ENCODE results near the gene CCDC157.
A peak's percentile ranks its signal among the peaks of the same experiment; 100 is the strongest.

The CCDC157 gene

GRCh38 chr22:30380011-30380410 lies 23.2 kb downstream of the CCDC157 start:
- no CpG with 5 or more reads among the region's 20 CpGs for WGBS (ENCODE audit: extremely low coverage, insufficient coverage, low lambda C conversion rate)
- no peak overlapping the region for H4K5ac ChIP-seq (ENCODE audit: low read length)
- H3K4me1 ChIP-seq (ENCODE audit: control insufficient read depth, low read depth, low read length): no peaks in the 10 kb centered on the region
- no peak overlapping the region for H2BK120ac ChIP-seq (ENCODE audit: low read depth, low read length)
- H3K36me3 ChIP-seq (ENCODE audit: control insufficient read depth, insufficient read depth, low read length): peaks cover 2% of the 10 kb centered on the region
- no peaks in the 10 kb centered on the region for H3K27me3 ChIP-seq (ENCODE audit: insufficient read depth, low read length, poor library complexity)
- H2BK15ac ChIP-seq (replicated peaks; ENCODE audit: low read depth): no peak overlapping the region
- H3K4ac ChIP-seq (ENCODE audit: low read depth, low read length): no peak overlapping the region
- no peaks in the 10 kb centered on the region for H3K79me2 ChIP-seq (ENCODE audit: control insufficient read depth, insufficient read depth, low read length)
- H3K56ac ChIP-seq (ENCODE audit: low read length): no peak overlapping the region
- no peak for DNase-seq
- no peaks in the 10 kb centered on the region for H3K79me1 ChIP-seq (ENCODE audit: low read length)
- H2BK5ac ChIP-seq (ENCODE audit: low read length): no peak overlapping the region
- H4K8ac ChIP-seq (ENCODE audit: low read depth, low read length): no peak overlapping the region
- no peak overlapping the region for H3K27ac ChIP-seq (ENCODE audit: low read depth, low read length)
- H2AK5ac ChIP-seq (ENCODE audit: low read length): no peak overlapping the region
- no peak overlapping the region for H3K18ac ChIP-seq (ENCODE audit: low read length)
- H3K4me2 ChIP-seq (ENCODE audit: low read length): no peak overlapping the region
- H3K4me3 ChIP-seq (ENCODE audit: low read length): no peak overlapping the region
- no peak overlapping the region for H3K9ac ChIP-seq (ENCODE audit: low read length)
- H3K23ac ChIP-seq (ENCODE audit: low read length): no peak overlapping the region

DNA sequence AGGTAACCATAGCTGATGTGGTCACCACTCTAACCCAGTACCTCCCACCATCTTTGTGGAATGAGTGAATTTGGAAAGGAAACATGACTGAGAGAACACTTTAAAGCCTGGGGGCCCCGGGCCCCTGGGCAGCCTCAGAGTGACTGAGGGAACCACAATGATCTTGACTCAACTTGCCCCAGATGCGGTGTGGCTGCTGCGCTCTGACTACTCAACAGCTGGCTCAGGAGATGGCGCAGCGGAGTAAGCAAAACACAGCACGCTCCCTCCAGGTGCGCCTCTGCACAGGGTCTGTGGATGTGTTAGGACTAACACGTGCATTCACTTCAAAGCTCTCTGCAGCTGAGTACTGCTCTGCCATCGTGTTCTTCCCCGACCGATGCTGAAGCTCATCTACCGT lies 24.5 kb downstream of the CCDC157 start:
- Histone ChIP-seq H3K23ac (ENCODE audit: low read length) (no peak overlapping the region), H2BK120ac (ENCODE audit: low read depth, low read length) (no peak overlapping the region), H3K79me1 (ENCODE audit: low read length) (no peaks in the 10 kb centered on the region), H4K5ac (ENCODE audit: low read length) (no peak overlapping the region), H3K9ac (ENCODE audit: low read length) (no peak overlapping the region), H3K56ac (ENCODE audit: low read length) (no peak overlapping the region), H3K18ac (ENCODE audit: low read length) (no peak overlapping the region), H2BK5ac (ENCODE audit: low read length) (no peak overlapping the region), H2AK5ac (ENCODE audit: low read length) (no peak overlapping the region), H3K79me2 (ENCODE audit: control insufficient read depth, insufficient read depth, low read length) (no peaks in the 10 kb centered on the region), H3K36me3 (ENCODE audit: control insufficient read depth, insufficient read depth, low read length) (peaks cover 2% of the 10 kb centered on the region), H3K4me2 (ENCODE audit: low read length) (no peak overlapping the region), H2BK15ac (replicated peaks; ENCODE audit: low read depth) (no peak overlapping the region), H3K27me3 (ENCODE audit: insufficient read depth, low read length, poor library complexity) (no peaks in the 10 kb centered on the region), H3K4me1 (ENCODE audit: control insufficient read depth, low read depth, low read length) (no peaks in the 10 kb centered on the region), H3K4me3 (ENCODE audit: low read length) (no peak overlapping the region), H3K27ac (ENCODE audit: low read depth, low read length) (no peak overlapping the region), H4K8ac (ENCODE audit: low read depth, low read length) (no peak overlapping the region), H3K4ac (ENCODE audit: low read depth, low read length) (no peak overlapping the region)
- DNase-seq: no peak
- no CpG with 5 or more reads among the region's 12 CpGs for WGBS (ENCODE audit: extremely low coverage, insufficient coverage, low lambda C conversion rate)

DNA sequence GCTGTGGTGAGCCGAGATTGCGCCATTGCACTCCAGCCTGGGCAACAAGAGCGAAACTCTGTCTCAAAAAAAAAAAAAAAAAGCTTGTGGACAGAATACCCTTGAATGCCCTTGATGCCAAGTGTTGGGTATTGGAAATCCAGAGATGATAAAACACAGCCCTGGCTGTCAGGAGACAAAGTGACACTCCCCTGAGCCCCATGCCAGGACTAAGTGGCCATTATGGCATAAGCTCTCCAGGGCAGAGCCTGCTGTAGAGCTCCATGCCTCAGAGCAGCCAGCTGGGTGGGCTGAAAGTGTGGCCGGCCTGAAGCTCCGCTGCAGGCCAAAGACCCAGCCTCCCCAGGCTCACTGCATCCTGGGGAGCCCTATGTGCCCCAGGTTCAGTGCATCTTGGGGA lies 25.5 kb downstream of the CCDC157 start:
- Histone ChIP-seq H3K27me3 (ENCODE audit: insufficient read depth, low read length, poor library complexity) (no peaks in the 10 kb centered on the region), H4K8ac (ENCODE audit: low read depth, low read length) (no peak overlapping the region), H3K23ac (ENCODE audit: low read length) (no peak overlapping the region), H3K18ac (ENCODE audit: low read length) (no peak overlapping the region), H3K4me3 (ENCODE audit: low read length) (no peak overlapping the region), H3K79me2 (ENCODE audit: control insufficient read depth, insufficient read depth, low read length) (no peaks in the 10 kb centered on the region), H3K9ac (ENCODE audit: low read length) (no peak overlapping the region), H2BK120ac (ENCODE audit: low read depth, low read length) (no peak overlapping the region), H2BK15ac (replicated peaks; ENCODE audit: low read depth) (no peak overlapping the region), H2AK5ac (ENCODE audit: low read length) (no peak overlapping the region), H3K27ac (ENCODE audit: low read depth, low read length) (no peak overlapping the region), H3K79me1 (ENCODE audit: low read length) (no peaks in the 10 kb centered on the region), H3K4ac (ENCODE audit: low read depth, low read length) (no peak overlapping the region), H3K4me2 (ENCODE audit: low read length) (no peak overlapping the region), H3K56ac (ENCODE audit: low read length) (no peak overlapping the region), H3K4me1 (ENCODE audit: control insufficient read depth, low read depth, low read length) (no peaks in the 10 kb centered on the region), H2BK5ac (ENCODE audit: low read length) (no peak overlapping the region), H4K5ac (ENCODE audit: low read length) (no peak overlapping the region), H3K36me3 (ENCODE audit: control insufficient read depth, insufficient read depth, low read length) (peaks cover 2% of the 10 kb centered on the region)
- WGBS (ENCODE audit: extremely low coverage, insufficient coverage, low lambda C conversion rate): no CpG with 5 or more reads among the region's 5 CpGs
- DNase-seq: no peak

- Histone ChIP-seq H2BK15ac (replicated peaks; ENCODE audit: low read depth) (no peak overlapping the region), H3K79me2 (ENCODE audit: control insufficient read depth, insufficient read depth, low read length) (no peaks in the 10 kb centered on the region), H4K5ac (ENCODE audit: low read length) (no peak overlapping the region), H4K8ac (ENCODE audit: low read depth, low read length) (no peak overlapping the region), H3K27me3 (ENCODE audit: insufficient read depth, low read length, poor library complexity) (no peaks in the 10 kb centered on the region), H2BK120ac (ENCODE audit: low read depth, low read length) (no peak overlapping the region), H3K4me3 (ENCODE audit: low read length) (no peak overlapping the region), H3K56ac (ENCODE audit: low read length) (no peak overlapping the region), H3K4me1 (ENCODE audit: control insufficient read depth, low read depth, low read length) (no peaks in the 10 kb centered on the region), H2AK5ac (ENCODE audit: low read length) (no peak overlapping the region), H3K9ac (ENCODE audit: low read length) (no peak overlapping the region), H3K18ac (ENCODE audit: low read length) (no peak overlapping the region), H3K27ac (ENCODE audit: low read depth, low read length) (no peak overlapping the region), H3K4me2 (ENCODE audit: low read length) (no peak overlapping the region), H3K79me1 (ENCODE audit: low read length) (no peaks in the 10 kb centered on the region), H3K36me3 (ENCODE audit: control insufficient read depth, insufficient read depth, low read length) (peaks cover 2% of the 10 kb centered on the region), H3K4ac (ENCODE audit: low read depth, low read length) (no peak overlapping the region), H2BK5ac (ENCODE audit: low read length) (no peak overlapping the region), H3K23ac (ENCODE audit: low read length) (no peak overlapping the region)
- WGBS (ENCODE audit: extremely low coverage, insufficient coverage, low lambda C conversion rate): no CpG with 5 or more reads among the region's 3 CpGs
- DNase-seq: no peak
Observed at GRCh38 chr22:30383061-30383460, 26.3 kb downstream of the CCDC157 start.

DNA sequence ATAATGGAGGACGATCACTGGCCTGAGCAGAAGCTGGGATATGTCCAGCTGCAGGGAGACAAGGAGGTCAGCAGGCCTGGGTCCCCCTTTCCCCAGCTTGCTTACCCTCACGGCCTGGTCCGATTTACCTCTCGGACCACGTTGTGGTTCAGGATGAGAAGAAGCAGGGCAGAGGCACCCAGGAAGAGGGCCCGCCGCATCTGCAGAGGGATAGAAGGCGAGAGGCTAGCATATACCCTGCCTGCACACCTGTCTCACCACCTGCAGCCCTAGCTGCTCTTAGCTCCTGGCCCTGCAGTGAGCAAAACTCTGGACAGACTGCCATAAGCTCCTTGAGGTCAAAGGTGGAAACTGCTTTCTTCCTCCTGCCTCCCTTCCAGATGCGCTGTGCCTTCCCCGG lies 29.1 kb downstream of the CCDC157 start:
- Histone ChIP-seq H2AK5ac (ENCODE audit: low read length) (no peak overlapping the region), H2BK120ac (ENCODE audit: low read depth, low read length) (no peak overlapping the region), H3K4me3 (ENCODE audit: low read length) (no peak overlapping the region), H3K4me2 (ENCODE audit: low read length) (no peak overlapping the region), H3K4me1 (ENCODE audit: control insufficient read depth, low read depth, low read length) (no peaks in the 10 kb centered on the region), H3K56ac (ENCODE audit: low read length) (no peak overlapping the region), H4K5ac (ENCODE audit: low read length) (no peak overlapping the region), H3K79me1 (ENCODE audit: low read length) (no peaks in the 10 kb centered on the region), H3K18ac (ENCODE audit: low read length) (no peak overlapping the region), H3K4ac (ENCODE audit: low read depth, low read length) (no peak overlapping the region), H2BK15ac (replicated peaks; ENCODE audit: low read depth) (no peak overlapping the region), H3K23ac (ENCODE audit: low read length) (no peak overlapping the region), H3K79me2 (ENCODE audit: control insufficient read depth, insufficient read depth, low read length) (no peaks in the 10 kb centered on the region), H3K27me3 (ENCODE audit: insufficient read depth, low read length, poor library complexity) (no peaks in the 10 kb centered on the region), H3K27ac (ENCODE audit: low read depth, low read length) (no peak overlapping the region), H2BK5ac (ENCODE audit: low read length) (no peak overlapping the region), H4K8ac (ENCODE audit: low read depth, low read length) (no peak overlapping the region), H3K9ac (ENCODE audit: low read length) (no peak overlapping the region), H3K36me3 (ENCODE audit: control insufficient read depth, insufficient read depth, low read length) (no peaks in the 10 kb centered on the region)
- WGBS (ENCODE audit: extremely low coverage, insufficient coverage, low lambda C conversion rate): no CpG with 5 or more reads among the region's 10 CpGs
- no peak for DNase-seq

DNA sequence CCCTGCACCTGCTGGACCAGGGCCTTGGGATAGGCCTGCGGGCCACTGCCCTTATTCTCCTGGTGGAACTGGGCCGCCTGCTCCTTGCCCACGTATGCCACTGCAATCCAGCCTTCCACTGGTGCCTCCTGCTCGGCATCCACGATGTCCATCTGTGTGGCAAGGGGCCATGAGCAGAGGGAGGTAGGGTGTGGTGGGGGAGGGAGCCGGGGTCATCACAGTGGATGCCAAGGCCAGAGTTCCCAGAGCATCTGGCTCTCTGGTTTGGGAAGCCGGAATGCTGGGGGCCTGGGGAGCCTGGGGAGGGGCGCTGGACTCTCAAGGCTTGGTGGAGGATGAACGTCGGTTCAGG lies 29.8 kb downstream of the CCDC157 start:
- Histone ChIP-seq H3K23ac (ENCODE audit: low read length) (no peak overlapping the region), H2BK120ac (ENCODE audit: low read depth, low read length) (no peak overlapping the region), H3K4me1 (ENCODE audit: control insufficient read depth, low read depth, low read length) (no peaks in the 10 kb centered on the region), H2AK5ac (ENCODE audit: low read length) (no peak overlapping the region), H3K4ac (ENCODE audit: low read depth, low read length) (no peak overlapping the region), H2BK15ac (replicated peaks; ENCODE audit: low read depth) (no peak overlapping the region), H3K79me1 (ENCODE audit: low read length) (no peaks in the 10 kb centered on the region), H3K27ac (ENCODE audit: low read depth, low read length) (no peak overlapping the region), H4K5ac (ENCODE audit: low read length) (no peak overlapping the region), H3K36me3 (ENCODE audit: control insufficient read depth, insufficient read depth, low read length) (no peaks in the 10 kb centered on the region), H3K9ac (ENCODE audit: low read length) (peak overlapping the region; percentile 84), H4K8ac (ENCODE audit: low read depth, low read length) (no peak overlapping the region), H3K56ac (ENCODE audit: low read length) (peak overlapping the region; percentile 84), H2BK5ac (ENCODE audit: low read length) (no peak overlapping the region), H3K4me2 (ENCODE audit: low read length) (peak overlapping the region; percentile 68), H3K79me2 (ENCODE audit: control insufficient read depth, insufficient read depth, low read length) (no peaks in the 10 kb centered on the region), H3K27me3 (ENCODE audit: insufficient read depth, low read length, poor library complexity) (no peaks in the 10 kb centered on the region), H3K4me3 (ENCODE audit: low read length) (peak overlapping the region; percentile 66), H3K18ac (ENCODE audit: low read length) (peak overlapping the region; percentile 87)
- no CpG with 5 or more reads among the region's 10 CpGs for WGBS (ENCODE audit: extremely low coverage, insufficient coverage, low lambda C conversion rate)
- no peak for DNase-seq

Data from mesendoderm (in vitro differentiated cells).